ENCODE results near the gene PPEF2.

PPEF2 gene

DNA sequence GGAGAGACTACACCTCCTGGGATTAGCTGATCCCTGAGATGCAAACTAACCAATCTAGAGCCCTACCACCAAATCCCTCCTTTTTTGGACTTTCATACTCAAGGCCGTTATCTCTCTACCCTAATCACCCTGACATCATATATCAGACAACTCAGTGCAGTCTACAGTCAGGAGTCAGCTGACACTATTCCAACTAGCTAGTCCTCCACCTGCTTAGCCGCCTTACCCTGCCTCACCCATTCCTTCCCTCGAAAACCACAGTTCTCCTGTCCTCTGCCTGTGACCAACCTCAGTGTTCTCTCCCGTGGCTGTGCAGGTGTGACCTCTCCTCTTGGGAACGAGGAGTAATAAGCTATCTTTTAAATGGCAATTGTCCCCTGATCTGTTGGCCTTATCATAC, 1.8 kb upstream of the PPEF2 start:
- DNase-seq (ENCODE audit: low spot score) (no peak), ATAC-seq (ENCODE audit: low read depth) (no peak)
- TF ChIP-seq, protein P1, sequence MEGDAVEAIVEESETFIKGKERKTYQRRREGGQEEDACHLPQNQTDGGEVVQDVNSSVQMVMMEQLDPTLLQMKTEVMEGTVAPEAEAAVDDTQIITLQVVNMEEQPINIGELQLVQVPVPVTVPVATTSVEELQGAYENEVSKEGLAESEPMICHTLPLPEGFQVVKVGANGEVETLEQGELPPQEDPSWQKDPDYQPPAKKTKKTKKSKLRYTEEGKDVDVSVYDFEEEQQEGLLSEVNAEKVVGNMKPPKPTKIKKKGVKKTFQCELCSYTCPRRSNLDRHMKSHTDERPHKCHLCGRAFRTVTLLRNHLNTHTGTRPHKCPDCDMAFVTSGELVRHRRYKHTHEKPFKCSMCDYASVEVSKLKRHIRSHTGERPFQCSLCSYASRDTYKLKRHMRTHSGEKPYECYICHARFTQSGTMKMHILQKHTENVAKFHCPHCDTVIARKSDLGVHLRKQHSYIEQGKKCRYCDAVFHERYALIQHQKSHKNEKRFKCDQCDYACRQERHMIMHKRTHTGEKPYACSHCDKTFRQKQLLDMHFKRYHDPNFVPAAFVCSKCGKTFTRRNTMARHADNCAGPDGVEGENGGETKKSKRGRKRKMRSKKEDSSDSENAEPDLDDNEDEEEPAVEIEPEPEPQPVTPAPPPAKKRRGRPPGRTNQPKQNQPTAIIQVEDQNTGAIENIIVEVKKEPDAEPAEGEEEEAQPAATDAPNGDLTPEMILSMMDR (IDR thresholded peaks at IDR 0.05; ENCODE audit: poor library complexity, severe bottlenecking), result no peak
- H3K9me3 ChIP-seq (ENCODE audit: severe bottlenecking), result no peaks in the 10 kb centered on the region
- H3K27ac ChIP-seq (ENCODE audit: poor library complexity, severe bottlenecking), result no peak overlapping the region
- no peaks in the 10 kb centered on the region for H3K27me3 ChIP-seq (ENCODE audit: insufficient read depth, poor library complexity, severe bottlenecking)
- H3K36me3 ChIP-seq (ENCODE audit: low read depth), result no peaks in the 10 kb centered on the region
- no peaks in the 10 kb centered on the region for H3K4me1 ChIP-seq (ENCODE audit: insufficient read depth, poor library complexity, severe bottlenecking)
- no peak overlapping the region for H3K4me3 ChIP-seq (ENCODE audit: severe bottlenecking)

DNA sequence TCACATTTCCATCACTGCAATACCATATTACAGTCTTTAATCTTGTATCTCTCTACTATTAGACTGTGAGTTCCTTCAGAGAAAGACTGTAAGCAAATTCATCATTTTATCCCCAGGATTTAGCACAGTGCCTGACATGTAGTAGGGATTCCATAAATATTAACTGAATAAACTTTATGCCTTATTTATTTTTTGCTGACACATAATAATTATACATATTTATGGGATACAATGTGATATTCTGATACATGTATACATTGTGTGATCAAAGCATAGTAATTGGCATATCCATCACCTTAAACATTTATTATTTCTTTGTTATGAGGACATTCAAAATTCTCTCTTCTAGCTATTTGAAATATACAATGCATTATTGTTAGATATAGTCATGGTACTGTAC, 3.7 kb downstream of the PPEF2 start:
- TF ChIP-seq, protein P1 (IDR thresholded peaks at IDR 0.05; ENCODE audit: poor library complexity, severe bottlenecking), result no peak
- DNase-seq (ENCODE audit: low spot score) (no peak), ATAC-seq (ENCODE audit: low read depth) (no peak)
- Histone ChIP-seq H3K4me1 (ENCODE audit: insufficient read depth, poor library complexity, severe bottlenecking) (no peaks in the 10 kb centered on the region), H3K4me3 (ENCODE audit: severe bottlenecking) (no peak overlapping the region), H3K36me3 (ENCODE audit: low read depth) (no peaks in the 10 kb centered on the region), H3K9me3 (ENCODE audit: severe bottlenecking) (no peaks in the 10 kb centered on the region), H3K27ac (ENCODE audit: poor library complexity, severe bottlenecking) (no peak overlapping the region), H3K27me3 (ENCODE audit: insufficient read depth, poor library complexity, severe bottlenecking) (no peaks in the 10 kb centered on the region)

DNA sequence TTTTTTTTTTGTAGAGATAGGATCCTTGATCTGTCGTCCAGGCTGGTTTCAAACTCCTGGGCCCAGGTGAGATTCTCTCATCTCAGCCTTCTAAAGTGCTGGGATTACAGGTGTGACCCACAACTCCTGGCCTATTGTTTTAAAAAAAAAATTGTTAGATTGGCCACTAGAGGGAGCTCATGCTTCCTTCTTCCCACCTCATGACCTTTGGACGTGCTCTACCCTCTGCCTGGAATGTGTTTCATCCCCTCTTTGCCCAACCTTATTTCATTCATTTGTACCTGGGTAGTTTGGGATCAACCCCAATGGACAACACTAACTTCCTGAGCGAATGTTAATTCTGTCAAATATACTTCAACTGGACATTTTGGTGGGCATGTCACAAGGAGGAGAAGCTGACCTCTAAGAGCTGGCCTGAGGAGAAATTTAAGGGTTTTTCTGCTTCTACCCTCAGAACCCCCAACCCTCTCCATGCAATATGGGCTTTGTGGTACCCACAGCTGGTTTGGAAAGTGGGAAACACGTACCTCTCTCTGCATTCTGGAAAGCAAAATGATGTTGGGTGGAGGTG, 6.4 kb downstream of the PPEF2 start:
- no peak overlapping the region for H3K27ac ChIP-seq (ENCODE audit: poor library complexity, severe bottlenecking)
- H3K36me3 ChIP-seq (ENCODE audit: low read depth), result no peaks in the 10 kb centered on the region
- no peak overlapping the region for H3K4me3 ChIP-seq (ENCODE audit: severe bottlenecking)
- H3K9me3 ChIP-seq (ENCODE audit: severe bottlenecking), result no peaks in the 10 kb centered on the region
- DNase-seq (ENCODE audit: low spot score), result no peak
- TF ChIP-seq, protein P1 (IDR thresholded peaks at IDR 0.05; ENCODE audit: poor library complexity, severe bottlenecking), result peak; percentile 70
- H3K4me1 ChIP-seq (ENCODE audit: insufficient read depth, poor library complexity, severe bottlenecking), result no peaks in the 10 kb centered on the region
- H3K27me3 ChIP-seq (ENCODE audit: insufficient read depth, poor library complexity, severe bottlenecking), result no peaks in the 10 kb centered on the region
- ATAC-seq (ENCODE audit: low read depth), result peak; percentile 57; the same call in 2 of the 3 replicates

DNA sequence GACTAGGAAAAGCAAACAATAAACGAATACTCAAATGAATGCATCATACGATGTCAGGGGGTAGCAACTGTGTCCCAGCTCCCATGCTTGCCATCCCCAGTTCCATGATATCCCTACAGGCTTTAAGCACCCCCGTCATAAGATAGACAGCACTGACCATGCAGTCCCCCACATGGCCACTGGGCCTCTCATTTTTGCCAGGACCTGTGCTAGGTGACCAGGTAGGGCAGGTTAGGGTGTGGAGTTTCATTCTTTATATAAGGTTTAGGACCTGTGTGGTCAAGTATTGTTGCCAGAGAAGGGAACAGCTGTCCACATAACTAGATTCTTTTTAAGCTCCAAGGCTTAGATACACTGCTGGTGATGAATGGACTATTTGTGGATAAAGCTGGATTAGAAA, 9.7 kb downstream of the PPEF2 start:
- Histone ChIP-seq H3K4me1 (ENCODE audit: insufficient read depth, poor library complexity, severe bottlenecking) (no peaks in the 10 kb centered on the region), H3K9me3 (ENCODE audit: severe bottlenecking) (no peaks in the 10 kb centered on the region), H3K27me3 (ENCODE audit: insufficient read depth, poor library complexity, severe bottlenecking) (no peaks in the 10 kb centered on the region), H3K27ac (ENCODE audit: poor library complexity, severe bottlenecking) (no peak overlapping the region), H3K36me3 (ENCODE audit: low read depth) (no peaks in the 10 kb centered on the region), H3K4me3 (ENCODE audit: severe bottlenecking) (no peak overlapping the region)
- DNase-seq (ENCODE audit: low spot score), result no peak
- ATAC-seq (ENCODE audit: low read depth), result peak; percentile 57; the same call in 2 of the 3 replicates
- TF ChIP-seq, protein P1 (IDR thresholded peaks at IDR 0.05; ENCODE audit: poor library complexity, severe bottlenecking), result no peak

DNA sequence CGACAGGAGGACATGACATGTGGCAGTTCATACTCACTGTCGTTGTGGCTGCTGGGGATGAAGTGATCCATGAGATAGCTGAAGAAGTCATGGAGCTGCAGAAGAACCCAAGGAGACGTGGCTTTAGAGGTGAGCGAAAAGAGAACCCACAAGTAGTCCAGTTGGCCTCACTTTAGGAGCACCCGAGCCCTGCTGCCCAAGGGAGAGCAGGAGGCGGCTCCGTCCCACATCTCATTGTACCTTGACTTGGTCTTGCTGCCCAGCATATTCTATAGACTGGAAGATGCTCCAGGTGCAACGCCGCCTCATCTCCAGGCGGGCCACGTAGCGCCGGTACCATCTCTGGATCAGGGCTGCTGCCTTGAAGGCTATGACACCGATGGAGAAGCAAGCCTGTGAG, 10.6 kb downstream of the PPEF2 start:
- DNase-seq (ENCODE audit: low spot score) (no peak), ATAC-seq (ENCODE audit: low read depth) (no peak)
- H3K4me1 ChIP-seq (ENCODE audit: insufficient read depth, poor library complexity, severe bottlenecking), result no peaks in the 10 kb centered on the region
- H3K27me3 ChIP-seq (ENCODE audit: insufficient read depth, poor library complexity, severe bottlenecking), result no peaks in the 10 kb centered on the region
- H3K36me3 ChIP-seq (ENCODE audit: low read depth), result no peaks in the 10 kb centered on the region
- H3K4me3 ChIP-seq (ENCODE audit: severe bottlenecking), result no peak overlapping the region
- TF ChIP-seq, protein P1 (IDR thresholded peaks at IDR 0.05; ENCODE audit: poor library complexity, severe bottlenecking), result no peak
- H3K9me3 ChIP-seq (ENCODE audit: severe bottlenecking), result no peaks in the 10 kb centered on the region
- H3K27ac ChIP-seq (ENCODE audit: poor library complexity, severe bottlenecking), result no peak overlapping the region
